GM12878 (cell line): ENCODE data around the gene SVIL. TPM values are rescaled to one million over a fixed set of nuclear protein-coding genes. Genes with fewer than 3 reads are reported as not detected.

ENCODE experiments used
- ATAC-seq: fragments of 200-7000 bp; cut with Tn5 transposase; 3 replicates; pipeline ENCODE4 v1.9.1; 2020; ENCODE audit warnings: mild to moderate bottlenecking, moderate library complexity
- BruUV-seq: library from RNA; stranded (reverse); fragments of 400-500 nt; replicated peaks from 2 replicates; lab custom pipeline; 2021; lab: Mats Ljungman, UMichigan
- CTCF ChIA-PET: fragments of 300-600 bp; sonication (Branson Sonifier 250); formaldehyde crosslinking; extraction: SDS; loops from one replicate; lab custom pipeline; 2021; ENCODE audit warnings: inconsistent platforms; lab: Yijun Ruan, JAX
- POLR2A ChIA-PET: fragments of 350-600 bp; formaldehyde crosslinking; extraction: SDS; loops from one replicate; lab custom pipeline; 2021; ENCODE audit warnings: inconsistent platforms; lab: Charles Lee
- RAD21 ChIA-PET: fragments of 300-600 bp; sonication (Branson Sonifier 250); formaldehyde crosslinking; loops from one replicate; lab custom pipeline; 2023; ENCODE audit warnings: antibody characterized with exemption; ENCODE audit not compliant: unreplicated experiment; lab: Charles Lee
- SMC1A ChIA-PET: fragments of 300-600 bp; sonication (Branson Sonifier 250); formaldehyde crosslinking; loops from one replicate; lab custom pipeline; 2023; ENCODE audit not compliant: unreplicated experiment, uncharacterized antibody; lab: Charles Lee
- DNase-seq: peaks from one replicate; pipeline ENCODE4 v3.0.0-alpha.2; 2011; ENCODE audit warnings: low read depth, low spot score
- FAIRE-seq: peaks from 3 replicates; lab custom pipeline; 2011; peaks lifted over from hg19 to GRCh38; lab: Jason Lieb, UNC
- H2AFZ ChIP-seq: 2 replicates; pipeline ENCODE4 v1.6.0; 2011; ENCODE audit warnings: low read depth, low read length, control low read depth; ENCODE audit not compliant: control insufficient read depth
- H3K27ac ChIP-seq: 2 replicates; pipeline ENCODE4 v1.5.1; 2011; ENCODE audit warnings: control low read depth; ENCODE audit not compliant: control insufficient read depth, insufficient read depth
- H3K27me3 ChIP-seq, 2 experiments: replicated peaks in 1 of 2; 2 replicates each; pipeline versions ENCODE4 v1.6.0 to v1.6.1; 2011; ENCODE audit warnings: low read length in 1 of 2; ENCODE audit not compliant: control insufficient read depth in 2 of 2, insufficient read depth in 2 of 2
- H3K36me3 ChIP-seq, 2 experiments: 2 replicates each; pipeline ENCODE4 v1.5.1; 2011; ENCODE audit warnings: low read length in 1 of 2; ENCODE audit not compliant: control insufficient read depth in 2 of 2, insufficient read depth in 2 of 2
- H3K4me1 ChIP-seq: 2 replicates; pipeline ENCODE4 v1.6.1; 2011; ENCODE audit warnings: mild to moderate bottlenecking, low read length, moderate library complexity, mixed read lengths; ENCODE audit not compliant: control insufficient read depth, insufficient read depth
- H3K4me2 ChIP-seq: 2 replicates; pipeline ENCODE4 v1.6.0; 2011; ENCODE audit warnings: control low read depth; ENCODE audit not compliant: control insufficient read depth, insufficient read depth
- H3K4me3 ChIP-seq: fragments of 200-600 bp; sonication (generic); 2 replicates; pipeline ENCODE4 v1.5.1; 2016
- H3K79me2 ChIP-seq: 2 replicates; pipeline ENCODE4 v1.6.0; 2011; ENCODE audit warnings: low read length; ENCODE audit not compliant: control insufficient read depth, insufficient read depth
- H3K9ac ChIP-seq: 2 replicates; pipeline ENCODE4 v1.8.0; 2011; ENCODE audit warnings: low read length, control low read depth, mixed read lengths; ENCODE audit not compliant: control insufficient read depth, insufficient read depth
- H3K9me3 ChIP-seq: replicated peaks from 3 replicates; pipeline ENCODE4 v1.5.1; 2011; ENCODE audit warnings: mild to moderate bottlenecking, low read length; ENCODE audit not compliant: control insufficient read depth, insufficient read depth
- H4K20me1 ChIP-seq: 2 replicates; pipeline ENCODE4 v1.6.0; 2011; ENCODE audit not compliant: control insufficient read depth, insufficient read depth
- ATF7 ChIP-seq: fragments of 450-650 bp; IDR thresholded peaks from 2 replicates; pipeline ENCODE4 v1.6.1; 2016; ENCODE audit warnings: low read depth, mild to moderate bottlenecking
- MEF2B ChIP-seq: fragments of 450-650 bp; IDR thresholded peaks from 2 replicates; pipeline ENCODE4 v1.6.1; 2018; ENCODE audit warnings: mild to moderate bottlenecking, moderate library complexity; ENCODE audit not compliant: partially characterized antibody, poor library complexity, severe bottlenecking
- PAX5 ChIP-seq: IDR thresholded peaks from 2 replicates; pipeline ENCODE4 v1.6.1; 2011; ENCODE audit warnings: low read depth, low read length, borderline replicate concordance
- POLR2AphosphoS2 ChIP-seq: IDR thresholded peaks from 2 replicates; pipeline ENCODE4 v1.6.1; 2011; ENCODE audit warnings: low read depth, mild to moderate bottlenecking, low read length, improper control_type of control experiment, moderate library complexity
- POLR2AphosphoS5 ChIP-seq: IDR thresholded peaks from 2 replicates; pipeline ENCODE4 v1.6.1; 2011; ENCODE audit warnings: mild to moderate bottlenecking, low read length, inconsistent platforms
- ZBED1 ChIP-seq: IDR thresholded peaks from 2 replicates; pipeline ENCODE4 v1.6.1; 2016; ENCODE audit warnings: borderline replicate concordance
- ZZZ3 ChIP-seq: IDR thresholded peaks from 2 replicates; pipeline ENCODE4 v1.6.1; 2011; ENCODE audit warnings: low read depth; ENCODE audit not compliant: control insufficient read depth, insufficient read length
- WGBS: methylation state at CpG from one replicate; pipeline ENCODE4 v1.1.6; 2016; ENCODE audit warnings: low lambda C conversion rate; ENCODE audit not compliant: insufficient replicate concordance, insufficient coverage; ENCODE audit errors: missing lambda C conversion rate; 5-methylcytosine and 5-hydroxymethylcytosine counted together
- in situ Hi-C: fragments of 300-500 bp; cut with MboI; formaldehyde crosslinking; loops from 9 replicates; pipeline ENCODE4 v1.14.3; 2018; ENCODE audit warnings: mixed read lengths
- intact Hi-C: fragments of 100-400 bp; cut with micrococcal nuclease; formaldehyde crosslinking; loops from one replicate; pipeline ENCODE4 v1.14.2; 2022; ENCODE audit not compliant: unreplicated experiment
- polyA plus RNA-seq, 11 experiments: library from polyadenylated mRNA; depleted of rRNA in 4 of 11; unstranded in 6 of 11; stranded (reverse) in 5 of 11; fragments of >200 nt; fragmentation: Nextera tagmentation in 4 of 11; fragmentation: Illumina TruSeq in 1 of 11; extraction: Ambion mirVana in 4 of 11; extraction: Trizol in 1 of 11; gene quantifications; 1 replicate in 1 of 11; 2 replicates in 10 of 11; pipeline versions ENCODE4 v1.2.1 to v1.2.3, GENCODE V29; 2011 to 2016; ENCODE audit warnings: inconsistent platforms in 2 of 11, missing spikeins in 2 of 11, low read depth in 1 of 11
- total RNA-seq, 4 experiments: library from RNA; depleted of rRNA in 3 of 4; stranded (reverse); fragments of >200 nt in 3 of 4; fragmentation: Illumina TruSeq in 1 of 4; extraction: Trizol in 1 of 4; gene quantifications; 2 replicates each; pipeline versions ENCODE4 v1.2.1 to v1.2.3, GENCODE V29; 2013 to 2021

The SVIL gene
- total and polyA plus RNA-seq, 10 of the 15 experiments (the other 5 are each of a cell fraction or from before 2014, with no cell fraction given) = 0.22 to 1.9 (median 0.87) TPM

GRCh38 chr10:29642990-29643389 is 8.2 kb upstream of the SVIL start:
- H3K79me2 ChIP-seq = no peaks in the 10 kb centered on the region
- no peak overlapping the region for H2AFZ ChIP-seq
- no peak overlapping the region for H3K4me2 ChIP-seq
- in situ Hi-C loops (no loop called here), intact Hi-C loops (no loop called here)
- ChIA-PET POLR2A (interaction anchor here (0.9 to 2.0 kb wide), 4 partner anchors 8 to 84 kb away, joined by 3 to 11 read pairs (median 4); partner anchors contain the start of gene SVIL), SMC1A (interaction anchor here (1.0 to 2.9 kb wide), 6 partner anchors 8 to 25 kb away, joined by 6 to 15 read pairs (median 8); partner anchors contain the start of gene SVIL), RAD21 (interaction anchor here (0.7 to 1.8 kb wide), 4 partner anchors 8 to 90 kb away, joined by 3 to 5 read pairs (median 4); partner anchors contain the start of gene SVIL), CTCF (interaction anchor here (0.9 to 2.1 kb wide), 6 partner anchors 8 to 130 kb away, joined by 3 to 5 read pairs (median 4); partner anchors contain the start of gene SVIL)
- H4K20me1 ChIP-seq = no peaks in the 10 kb centered on the region
- no peak overlapping the region for H3K27ac ChIP-seq
- H3K4me3 ChIP-seq = no peak overlapping the region
- no peaks in the 10 kb centered on the region for H3K27me3 ChIP-seq
- DNase-seq = no peak
- no TSS peak for BruUV-seq
- no peak for FAIRE-seq
- H3K9me3 ChIP-seq = no peaks in the 10 kb centered on the region
- TF ChIP-seq MEF2B = peak; percentile 31
- no peak for TF ChIP-seq POLR2AphosphoS5
- no peak for TF ChIP-seq ZZZ3
- no peak for TF ChIP-seq ZBED1
- TF ChIP-seq ATF7 = peak; percentile 44; the same call in 1 of the 2 replicates
- no peak for TF ChIP-seq POLR2AphosphoS2
- ATAC-seq = peak; percentile 58
- no peak overlapping the region for H3K9ac ChIP-seq
- no peaks in the 10 kb centered on the region for H3K4me1 ChIP-seq
- no peaks in the 10 kb centered on the region for H3K36me3 ChIP-seq

- H4K20me1 ChIP-seq = no peaks in the 10 kb centered on the region
- no TSS peak for BruUV-seq
- no peak for DNase-seq
- no peaks in the 10 kb centered on the region for H3K36me3 ChIP-seq
- 61% methylated on average over 3 of the region's 3 CpGs for WGBS
- H3K4me1 ChIP-seq = no peaks in the 10 kb centered on the region
- H3K9me3 ChIP-seq = no peaks in the 10 kb centered on the region; the same call in 2 of the 3 replicates
- no peak overlapping the region for H3K4me3 ChIP-seq
- SMC1A ChIA-PET = no interaction called here
- H3K9ac ChIP-seq = no peak overlapping the region
- H3K27ac ChIP-seq = no peak overlapping the region
- in situ Hi-C loops = no loop called here
- RAD21 ChIA-PET = no interaction called here
- TF ChIP-seq PAX5 = no peak
- TF ChIP-seq, all 136 proteins: peak for 0
- no peaks in the 10 kb centered on the region for H3K27me3 ChIP-seq
- ATAC-seq = no peak
- CTCF ChIA-PET = interaction anchor here (2.0 kb wide), 1 partner anchor 10 kb away, joined by 4 read pairs; no protein-coding TSS in a partner anchor
- H3K4me2 ChIP-seq = no peak overlapping the region
- intact Hi-C loops = loop anchor here (2.0 to 5.0 kb wide), 2 partner anchors 21 to 45 kb away; no protein-coding TSS in a partner anchor
- no peaks in the 10 kb centered on the region for H3K79me2 ChIP-seq
- no peak overlapping the region for H2AFZ ChIP-seq
- no peak for FAIRE-seq
- POLR2A ChIA-PET = no interaction called here
Observed at GRCh38 chr10:29637537-29637936, 2.8 kb upstream of the SVIL start.
